Activated naive CD8-positive, alpha-beta T cell (primary cell): ENCODE data around the gene TIMP1.

Experiments
- H3K27ac Mint-ChIP-seq: one replicate; pipeline ENCODE4 v1.8.0; 2021; ENCODE audit warnings: mixed read lengths
- H3K27me3 Mint-ChIP-seq: one replicate; pipeline ENCODE4 v1.8.0; 2021; ENCODE audit warnings: mixed read lengths
- H3K36me3 Mint-ChIP-seq: one replicate; pipeline ENCODE4 v1.8.0; 2021; ENCODE audit warnings: mixed read lengths
- H3K4me1 Mint-ChIP-seq: one replicate; pipeline ENCODE4 v1.8.0; 2021; ENCODE audit warnings: low read depth, mixed read lengths
- H3K4me3 Mint-ChIP-seq: one replicate; pipeline ENCODE4 v1.8.0; 2021; ENCODE audit warnings: mild to moderate bottlenecking, mixed read lengths
- H3K9me3 Mint-ChIP-seq: one replicate; pipeline ENCODE4 v1.8.0; 2021; ENCODE audit warnings: low read depth, mixed read lengths

TIMP1 gene

DNA sequence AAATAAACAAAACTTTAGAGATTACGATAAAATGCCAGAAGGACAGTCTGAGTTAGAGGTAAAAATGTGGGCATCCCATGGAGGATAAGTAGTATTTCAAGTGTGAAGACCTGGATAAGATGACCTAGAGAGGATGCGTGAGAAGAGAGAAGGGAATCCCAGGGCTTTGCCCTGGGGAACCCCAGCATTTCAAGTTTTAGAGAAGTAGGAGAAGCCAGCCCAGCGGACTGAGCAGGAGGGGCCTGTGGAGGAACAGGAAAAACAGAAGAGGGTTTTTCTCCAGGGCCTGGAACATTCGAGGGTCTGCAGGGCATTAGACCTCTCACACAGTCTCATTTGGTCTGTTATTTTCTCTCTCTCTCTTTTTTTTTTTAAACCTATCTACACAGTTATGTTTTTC lies 50.4 kb downstream of the TIMP1 start:
- peaks cover 23% of the 10 kb centered on the region for H3K4me1 Mint-ChIP-seq
- no peaks in the 10 kb centered on the region for H3K27me3 Mint-ChIP-seq
- H3K4me3 Mint-ChIP-seq: no peak overlapping the region
- no peaks in the 10 kb centered on the region for H3K36me3 Mint-ChIP-seq
- no peak overlapping the region for H3K27ac Mint-ChIP-seq
- no peaks in the 10 kb centered on the region for H3K9me3 Mint-ChIP-seq

DNA sequence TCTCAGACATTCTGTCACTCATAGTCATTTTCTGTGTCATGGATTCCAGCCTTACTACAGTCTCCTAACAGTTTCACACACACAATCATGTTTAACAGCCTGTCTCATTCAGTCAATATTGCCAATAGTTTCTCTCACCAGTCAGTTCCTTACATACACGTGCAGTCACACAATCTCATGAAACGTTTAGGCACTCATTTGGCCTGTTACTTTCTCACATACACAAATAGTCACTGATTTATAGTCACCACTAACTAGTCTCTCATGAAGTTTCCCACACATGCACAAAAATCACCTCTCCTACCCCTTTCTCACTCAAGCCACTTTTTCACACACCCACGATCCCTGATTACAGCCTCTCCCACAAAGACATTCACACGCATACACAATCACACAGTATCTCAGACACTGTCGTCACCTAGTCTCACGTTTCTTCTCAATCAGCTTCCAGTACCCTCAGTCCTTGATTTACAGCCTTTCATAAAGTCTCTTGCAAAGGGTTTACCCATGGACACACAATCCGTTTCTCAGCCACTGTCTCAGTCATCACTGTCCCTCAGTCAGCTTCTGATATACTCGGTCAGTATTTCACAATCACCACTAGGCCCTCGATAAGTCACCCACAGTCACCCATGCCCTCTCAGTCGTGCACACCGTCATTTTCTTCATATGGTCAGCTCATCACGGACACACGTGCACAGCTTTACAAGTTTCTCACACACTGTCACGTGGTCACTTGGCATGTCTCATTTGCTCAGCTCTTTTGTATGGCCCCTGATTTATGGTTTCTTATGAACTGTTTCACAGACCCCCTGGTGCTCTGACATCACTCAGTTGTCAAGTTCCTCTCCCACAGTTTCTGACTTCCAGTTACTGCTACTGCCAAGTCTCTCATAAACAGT lies 51.7 kb downstream of the TIMP1 start:
- H3K36me3 Mint-ChIP-seq: no peaks in the 10 kb centered on the region
- H3K4me3 Mint-ChIP-seq: no peak overlapping the region
- peaks cover 24% of the 10 kb centered on the region for H3K4me1 Mint-ChIP-seq
- no peaks in the 10 kb centered on the region for H3K27me3 Mint-ChIP-seq
- no peak overlapping the region for H3K27ac Mint-ChIP-seq
- H3K9me3 Mint-ChIP-seq: no peaks in the 10 kb centered on the region

DNA sequence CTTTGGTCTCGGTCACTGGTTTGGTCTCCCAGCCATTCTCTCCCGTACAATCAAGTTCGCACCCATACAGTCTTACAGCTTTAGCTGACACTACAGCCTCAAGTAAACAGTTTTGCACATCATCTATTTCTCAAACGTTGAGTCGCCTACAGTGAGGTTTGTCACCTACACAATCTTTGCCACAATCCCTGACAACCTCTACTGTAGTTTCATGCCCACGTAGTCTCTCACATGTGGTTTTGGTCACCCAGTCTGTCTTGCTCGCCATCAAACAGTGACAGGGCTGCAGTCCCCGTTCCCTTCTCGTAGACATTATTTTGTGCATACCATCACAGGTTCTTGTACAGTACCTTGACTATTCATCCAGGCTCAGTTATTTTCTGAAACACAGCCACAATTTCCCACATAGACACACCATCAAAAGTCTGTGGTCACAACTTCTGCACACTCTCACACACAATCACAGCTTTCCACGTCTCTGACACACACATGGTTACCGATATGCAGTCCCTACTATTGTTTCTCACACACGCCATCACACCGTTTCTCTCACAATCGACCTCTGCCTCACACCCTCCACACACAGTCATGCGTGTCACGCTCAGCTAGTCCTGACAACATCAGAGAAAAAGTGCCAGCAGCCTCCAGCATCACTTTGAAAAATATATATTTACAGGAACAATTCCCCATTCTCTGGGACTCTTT lies 52.8 kb downstream of the TIMP1 start:
- Mint-ChIP-seq H3K4me3 (no peak overlapping the region), H3K27me3 (no peaks in the 10 kb centered on the region), H3K9me3 (no peaks in the 10 kb centered on the region), H3K4me1 (peaks cover 18% of the 10 kb centered on the region), H3K27ac (no peak overlapping the region), H3K36me3 (peaks cover 5% of the 10 kb centered on the region)
